GM19395 (cell line): ENCODE data around the gene TNFRSF9.
"Not testable (repeated sequence)": the region's sequence is repeated elsewhere in the genome, so short reads cannot be mapped to it uniquely, and the experiment has no call there.

Source experiments
- ATAC-seq: cut with Tn5 transposase; IDR thresholded peaks from one replicate; pipeline ENCODE4 v1.9.1; 2021; ENCODE audit warnings: mild to moderate bottlenecking, moderate library complexity; ENCODE audit not compliant: unreplicated experiment

The TNFRSF9 gene

GRCh38 chr1:7940745-7941436 lies at the start of gene TNFRSF9:
Gene TNFRSF9 (minus strand): TSS chr1:7940839. CDS start chr1:7939994, 845 bp downstream.
- ATAC-seq = no peak

GRCh38 chr1:7989762-7990428 lies 49.3 kb upstream of the TNFRSF9 start:
- no peak for ATAC-seq

- ATAC-seq = no peak
Measured at GRCh38 chr1:7988576-7988975, 47.9 kb upstream of the TNFRSF9 start.

DNA sequence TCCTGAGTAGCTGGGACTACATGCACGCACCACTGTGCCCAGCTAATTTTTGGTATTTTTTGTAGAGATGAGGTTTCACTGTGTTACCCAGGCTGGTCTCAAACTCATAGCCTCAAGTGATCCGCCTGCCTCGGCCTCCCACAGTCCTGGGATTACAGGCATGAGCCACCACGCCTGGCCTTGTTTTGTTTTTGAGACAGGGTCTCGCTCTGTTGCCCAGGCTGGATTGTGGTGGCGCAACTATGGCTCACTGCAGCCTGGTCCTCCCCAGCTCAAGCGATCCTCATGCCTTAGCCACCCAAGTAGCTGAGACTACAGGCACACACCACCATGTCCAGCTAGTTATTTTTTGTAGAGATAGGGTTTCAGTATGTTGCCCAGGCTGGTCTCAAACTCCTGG lies 46.9 kb upstream of the TNFRSF9 start:
- ATAC-seq = no peak

DNA sequence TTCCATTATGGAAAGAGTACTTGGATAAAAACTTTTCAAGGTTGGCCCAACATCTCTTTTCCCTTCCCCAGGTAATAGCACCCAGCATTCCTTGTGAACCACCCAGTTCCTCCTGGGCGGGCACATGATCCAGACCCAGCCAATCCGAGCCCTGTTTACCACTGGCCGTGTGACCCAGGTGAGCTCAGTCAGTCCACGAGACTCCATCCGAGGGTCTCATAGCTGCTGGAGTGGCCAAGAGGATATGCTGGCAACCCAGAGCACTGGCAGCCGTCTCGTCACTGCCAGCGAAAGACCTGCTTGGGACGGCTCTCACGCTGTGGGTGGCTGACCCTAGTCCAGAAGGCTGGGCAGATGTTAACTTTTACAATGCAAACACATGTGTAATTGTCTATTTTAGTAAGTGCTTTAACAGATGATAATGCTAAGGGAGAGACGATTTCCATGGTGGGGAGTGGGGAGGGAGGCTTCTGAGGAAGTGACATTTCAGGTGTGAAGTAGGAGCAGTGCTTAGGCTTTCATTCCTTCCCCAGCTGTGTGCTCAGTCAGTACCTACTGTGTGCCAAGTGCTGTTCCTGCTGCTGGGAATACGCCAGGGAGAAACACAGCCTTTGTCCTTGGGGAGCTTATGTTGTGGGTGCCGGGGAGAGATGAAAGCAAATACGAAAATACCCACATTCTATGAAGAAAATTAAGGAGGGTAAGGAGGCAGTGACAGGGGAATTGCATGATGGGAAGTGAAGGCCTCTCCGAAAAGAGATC lies 45.4 kb upstream of the TNFRSF9 start:
- ATAC-seq = no peak

DNA sequence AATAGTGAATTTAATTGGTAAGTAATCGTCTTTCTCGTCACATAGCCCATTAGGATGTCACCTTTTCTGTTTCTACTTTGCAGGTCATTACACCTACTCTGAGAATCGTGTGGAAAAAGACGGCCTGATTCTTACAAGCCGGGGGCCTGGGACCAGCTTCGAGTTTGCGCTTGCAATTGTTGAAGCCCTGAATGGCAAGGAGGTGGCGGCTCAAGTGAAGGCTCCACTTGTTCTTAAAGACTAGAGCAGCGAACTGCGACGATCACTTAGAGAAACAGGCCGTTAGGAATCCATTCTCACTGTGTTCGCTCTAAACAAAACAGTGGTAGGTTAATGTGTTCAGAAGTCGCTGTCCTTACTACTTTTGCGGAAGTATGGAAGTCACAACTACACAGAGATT lies 44.2 kb upstream of the TNFRSF9 start:
- no peak for ATAC-seq

DNA sequence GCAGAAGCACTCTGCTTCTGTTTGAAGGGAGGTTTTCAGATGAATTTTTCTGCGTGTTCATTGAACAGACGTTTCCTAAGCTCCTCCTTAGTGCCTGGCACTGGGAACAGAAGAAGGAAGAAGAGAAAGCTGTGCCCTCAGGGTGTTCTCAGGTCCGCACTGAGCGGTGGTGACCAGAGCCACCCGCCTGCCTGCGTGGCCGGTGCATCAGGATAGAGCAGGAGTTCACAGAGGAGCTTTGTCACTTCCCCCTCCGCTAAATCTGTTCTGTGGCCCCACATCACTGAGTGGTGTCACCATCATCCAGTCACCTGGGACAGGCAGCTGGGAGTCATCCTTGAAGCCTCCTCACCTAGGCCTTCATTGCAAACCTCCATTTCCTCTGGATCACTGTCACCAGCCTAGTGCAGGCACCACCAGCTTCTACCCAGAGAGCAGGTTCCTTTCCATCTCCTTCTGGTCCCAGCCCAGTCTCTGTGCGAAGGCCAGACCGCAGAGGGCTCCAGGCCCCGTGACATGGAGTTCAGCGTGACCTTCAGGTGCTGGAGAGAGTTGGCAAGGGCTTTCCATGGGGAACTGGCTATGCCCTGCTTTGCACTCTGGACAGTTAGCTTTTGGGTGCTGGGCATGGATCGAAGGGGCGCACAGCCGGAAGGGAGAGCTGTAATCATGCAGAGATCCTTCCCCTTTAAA lies 42.6 kb upstream of the TNFRSF9 start:
- ATAC-seq = no peak

- ATAC-seq = no peak
Measured at GRCh38 chr1:7980984-7981383, 40.3 kb upstream of the TNFRSF9 start.

DNA sequence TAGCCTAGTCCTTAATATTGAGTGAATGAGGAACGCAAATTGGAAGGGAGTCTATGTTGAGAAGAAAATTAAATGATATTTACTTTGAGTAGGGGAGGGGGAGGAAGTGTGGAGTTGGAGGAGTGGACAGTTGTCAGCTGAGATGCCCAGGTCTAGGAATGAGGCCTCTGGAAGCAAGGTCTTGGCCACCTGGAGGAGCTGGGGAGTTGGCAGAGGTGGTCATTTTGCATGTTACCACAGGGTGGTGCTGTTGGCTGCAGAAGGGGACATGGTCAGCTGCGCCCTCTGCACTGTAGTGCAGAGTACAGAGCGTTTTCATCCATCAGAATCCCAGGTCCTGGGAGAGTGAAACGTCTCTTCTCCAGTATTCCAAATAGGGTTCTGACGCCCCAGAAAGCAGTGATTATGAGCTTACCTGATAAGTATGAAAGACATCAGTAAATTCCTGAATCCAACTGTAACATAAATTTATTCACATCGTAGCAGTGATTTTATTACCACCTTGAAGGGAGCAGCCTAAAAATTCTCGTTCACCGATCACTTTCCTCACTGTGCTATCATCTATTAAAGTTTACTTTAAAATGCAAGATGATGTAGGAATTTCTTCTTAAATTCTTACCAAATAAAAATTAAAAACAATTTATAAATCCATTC lies 34.7 kb upstream of the TNFRSF9 start:
- ATAC-seq = no peak

DNA sequence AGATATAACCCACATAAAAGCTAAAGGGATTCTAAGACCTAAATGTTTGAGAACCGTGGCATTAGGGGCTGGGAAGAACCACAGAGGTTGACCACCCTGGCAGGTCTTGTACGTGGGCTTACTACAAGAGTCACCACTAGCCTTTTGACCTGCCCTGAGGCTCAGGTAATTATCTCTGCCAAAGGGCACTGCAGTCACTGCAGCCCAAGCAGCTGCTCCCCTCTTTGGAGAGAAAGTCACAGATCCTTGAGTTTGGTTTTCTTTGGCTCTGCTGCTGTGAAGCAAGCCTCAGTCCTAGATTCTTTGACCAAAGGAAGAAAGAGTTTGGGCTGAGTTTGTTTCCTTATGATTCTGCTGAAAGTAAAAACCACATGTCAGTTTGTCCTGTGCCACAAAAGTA lies 32.4 kb upstream of the TNFRSF9 start:
- ATAC-seq = no peak

DNA sequence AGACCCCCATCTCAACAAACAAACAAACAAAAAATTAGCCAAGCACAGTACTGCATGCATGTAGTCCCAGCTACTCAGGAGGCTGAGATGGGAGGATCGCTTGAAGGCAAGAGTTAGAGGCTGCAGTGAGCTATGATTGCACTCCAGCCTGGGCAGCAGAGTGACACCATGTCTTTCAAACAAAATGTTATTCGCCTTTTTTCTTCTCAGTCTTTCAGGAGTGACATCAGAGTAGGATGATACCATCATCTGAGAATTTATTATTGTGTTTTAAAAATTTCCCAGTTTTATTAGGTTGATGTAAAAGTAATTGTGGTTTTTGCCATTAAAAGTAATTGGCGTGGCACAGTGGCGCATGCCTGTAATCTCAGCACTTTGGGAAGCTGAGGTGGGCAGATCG lies 31.6 kb upstream of the TNFRSF9 start:
- no peak for ATAC-seq

DNA sequence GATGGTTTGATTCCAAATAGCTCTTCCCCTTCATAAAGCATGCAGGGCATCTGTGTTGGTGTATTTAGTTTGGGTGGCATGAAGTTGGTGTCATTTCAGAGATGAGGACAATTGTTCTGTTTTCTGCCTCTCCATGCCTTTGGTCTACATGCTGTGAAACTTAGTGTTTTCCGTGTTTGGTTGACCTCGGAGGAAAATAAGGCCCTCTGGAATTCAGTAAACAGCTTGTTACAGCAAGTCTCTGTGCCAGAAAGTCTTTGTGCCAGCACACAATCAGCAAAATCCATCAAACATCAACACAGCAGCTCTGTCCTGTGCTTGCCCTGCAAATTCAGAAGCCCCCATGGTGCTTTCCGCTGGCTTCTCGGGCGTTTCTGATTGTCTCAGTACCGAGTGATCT lies 30.4 kb upstream of the TNFRSF9 start:
- no peak for ATAC-seq

- ATAC-seq = no peak
Measured at GRCh38 chr1:7970246-7970645, 29.6 kb upstream of the TNFRSF9 start.

- no peak for ATAC-seq
Measured at GRCh38 chr1:7967651-7968050, 27.0 kb upstream of the TNFRSF9 start.

GRCh38 chr1:7967196-7967595 lies 26.6 kb upstream of the TNFRSF9 start:
- ATAC-seq = no peak

DNA sequence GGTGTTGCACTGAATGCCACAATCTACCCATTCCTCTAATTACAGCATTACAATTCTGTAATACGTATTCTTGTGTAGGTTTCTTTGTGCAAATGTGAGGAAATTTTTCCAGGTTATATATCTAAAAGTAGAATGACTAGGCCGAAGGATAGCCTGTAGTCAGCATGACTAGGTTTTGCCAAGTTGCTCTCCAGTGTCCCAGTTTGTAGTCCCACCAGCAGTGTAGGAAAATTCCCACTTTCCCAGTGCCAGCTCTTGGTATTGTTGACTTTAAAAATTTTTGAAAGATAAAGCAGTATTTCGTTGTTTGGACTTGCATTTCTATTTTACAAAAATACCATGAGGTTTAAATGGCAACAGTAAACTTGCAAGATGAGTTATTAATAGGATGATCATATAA lies 23.8 kb upstream of the TNFRSF9 start:
- ATAC-seq = no peak

DNA sequence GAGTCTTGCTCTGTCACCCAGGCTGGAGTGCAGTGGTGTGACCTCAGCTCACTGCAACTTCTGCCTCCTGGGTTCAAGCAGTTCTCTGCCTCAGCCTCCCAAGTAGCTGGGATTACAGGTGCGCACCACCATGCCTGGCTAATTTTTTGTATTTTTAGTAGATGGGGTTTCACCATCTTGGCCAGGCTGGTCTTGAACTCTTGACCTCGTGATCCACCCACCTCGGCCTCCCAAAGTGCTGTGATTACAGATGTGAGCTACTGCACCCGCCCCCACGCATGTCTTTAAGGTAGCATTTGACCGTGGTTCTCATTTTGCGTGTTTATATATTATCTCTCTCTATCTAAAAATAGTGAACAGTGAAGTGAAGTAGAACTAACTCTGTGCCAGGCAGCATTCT lies 23.2 kb upstream of the TNFRSF9 start:
- ATAC-seq = not testable (repeated sequence)

DNA sequence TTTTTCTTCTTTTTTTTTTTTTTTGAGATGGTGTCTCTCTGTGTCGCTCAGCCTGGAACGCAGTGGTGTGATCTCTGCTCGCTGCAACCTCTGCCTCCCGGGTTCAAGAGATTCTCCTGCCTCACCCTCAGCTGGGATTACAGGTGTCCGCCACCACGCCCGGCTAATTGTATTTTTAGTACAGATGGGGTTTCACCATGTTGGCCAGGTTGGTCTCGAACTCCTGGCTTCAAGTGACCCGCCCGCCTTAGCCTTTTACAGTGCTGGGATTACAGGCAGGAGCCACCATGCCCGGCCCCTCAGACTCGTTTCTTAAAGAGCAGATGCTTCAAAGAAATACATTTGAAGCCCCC lies 22.7 kb upstream of the TNFRSF9 start:
- not testable (repeated sequence) for ATAC-seq

DNA sequence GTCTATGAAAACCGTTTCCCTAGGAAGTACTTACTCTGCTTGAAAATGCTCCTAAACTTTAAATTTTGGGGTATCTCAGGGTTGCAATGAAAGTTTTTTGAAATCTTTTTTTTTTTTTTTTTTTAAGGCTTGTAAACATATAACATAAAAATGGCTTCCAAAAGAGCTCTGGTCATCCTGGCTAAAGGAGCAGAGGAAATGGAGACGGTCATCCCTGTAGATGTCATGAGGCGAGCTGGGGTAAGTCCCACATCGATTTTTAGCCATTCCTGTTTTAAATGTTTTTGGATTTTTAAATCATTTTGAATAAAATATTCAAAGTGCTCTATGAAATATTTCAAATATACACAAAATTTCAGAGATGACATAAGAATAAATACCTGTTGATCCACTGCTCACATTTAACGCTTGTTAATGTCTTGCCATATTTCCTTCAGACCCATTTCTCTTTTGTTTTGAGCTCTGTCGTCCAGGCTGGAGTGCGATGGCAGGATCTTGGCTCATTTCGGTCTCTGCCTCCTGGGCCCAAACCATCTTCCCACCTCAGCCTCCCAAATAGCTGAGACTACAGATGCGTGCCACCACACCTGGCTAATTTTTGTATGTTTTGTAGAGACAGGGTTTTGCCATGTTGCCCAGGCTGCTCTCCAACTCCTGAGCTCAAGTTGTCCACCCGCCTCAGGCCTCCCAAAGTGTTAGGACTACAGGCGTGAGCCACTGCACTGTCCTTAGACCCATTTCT lies 22.2 kb upstream of the TNFRSF9 start:
- ATAC-seq = no peak

DNA sequence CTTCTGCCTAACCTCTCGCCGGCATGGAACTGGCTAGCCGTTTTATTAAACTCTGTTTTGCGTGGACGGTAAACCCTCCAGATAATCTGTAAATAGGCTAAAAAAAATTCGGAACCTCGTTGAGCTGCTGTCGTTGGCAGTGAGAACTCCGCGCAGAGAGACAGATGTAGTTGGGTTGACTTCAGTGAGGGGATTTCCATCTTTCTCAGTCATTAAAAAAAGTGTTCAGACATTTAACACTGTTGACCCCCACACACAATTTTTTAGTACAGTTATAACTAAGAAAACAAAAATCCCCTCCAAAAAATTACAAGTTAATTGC lies 21.3 kb upstream of the TNFRSF9 start:
- ATAC-seq = peak; percentile 14
